SU-DHL-6 (cell line): ENCODE results near the gene ANAPC10.

Source experiments
- EZH2phosphoT487 ChIP-seq: fragments of 200-600 bp; sonication (generic), shearing (Covaris generic); conservative IDR thresholded peaks from 2 replicates; pipeline ENCODE4 v1.6.1; 2018; ENCODE audit warnings: mild to moderate bottlenecking, antibody characterized with exemption, low read length, moderate library complexity, mixed read lengths
- TF ChIP-seq, protein P1 (sequence below): fragments of 200-600 bp; sonication (generic); IDR thresholded peaks from one replicate; pipeline ENCODE4 v1.5.1; 2017; ENCODE audit warnings: antibody characterized with exemption, mild to moderate bottlenecking, low read length, moderate library complexity; ENCODE audit not compliant: insufficient read depth, poor library complexity, severe bottlenecking

DNA sequence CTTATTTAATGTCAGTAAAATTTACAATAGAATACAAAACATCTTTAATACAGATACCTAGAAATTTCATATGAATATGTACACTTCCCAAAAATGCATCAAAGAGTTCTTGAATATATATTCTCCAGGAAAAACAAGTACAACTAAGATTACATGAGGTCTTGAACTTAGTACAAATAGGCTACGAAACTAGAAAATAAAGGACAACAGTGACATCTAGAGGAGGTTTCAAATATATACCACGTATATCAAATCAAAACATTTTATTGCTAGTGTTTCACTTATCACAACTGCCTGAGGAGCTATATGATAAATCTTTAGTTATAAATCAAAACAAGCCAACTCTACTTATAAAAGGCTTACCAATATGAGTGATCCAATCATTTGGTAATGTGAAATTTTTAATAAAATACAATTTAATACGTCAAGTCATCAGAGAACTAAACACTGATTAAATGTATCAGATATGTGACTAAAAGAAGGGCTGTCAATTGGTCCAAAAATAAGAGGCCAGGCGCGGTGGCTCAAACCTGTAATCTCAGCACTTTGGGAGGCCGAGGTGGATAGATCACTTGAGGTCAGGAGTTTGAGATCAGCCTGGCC is 36.6 kb downstream of the ANAPC10 start:
- TF ChIP-seq, protein P1, sequence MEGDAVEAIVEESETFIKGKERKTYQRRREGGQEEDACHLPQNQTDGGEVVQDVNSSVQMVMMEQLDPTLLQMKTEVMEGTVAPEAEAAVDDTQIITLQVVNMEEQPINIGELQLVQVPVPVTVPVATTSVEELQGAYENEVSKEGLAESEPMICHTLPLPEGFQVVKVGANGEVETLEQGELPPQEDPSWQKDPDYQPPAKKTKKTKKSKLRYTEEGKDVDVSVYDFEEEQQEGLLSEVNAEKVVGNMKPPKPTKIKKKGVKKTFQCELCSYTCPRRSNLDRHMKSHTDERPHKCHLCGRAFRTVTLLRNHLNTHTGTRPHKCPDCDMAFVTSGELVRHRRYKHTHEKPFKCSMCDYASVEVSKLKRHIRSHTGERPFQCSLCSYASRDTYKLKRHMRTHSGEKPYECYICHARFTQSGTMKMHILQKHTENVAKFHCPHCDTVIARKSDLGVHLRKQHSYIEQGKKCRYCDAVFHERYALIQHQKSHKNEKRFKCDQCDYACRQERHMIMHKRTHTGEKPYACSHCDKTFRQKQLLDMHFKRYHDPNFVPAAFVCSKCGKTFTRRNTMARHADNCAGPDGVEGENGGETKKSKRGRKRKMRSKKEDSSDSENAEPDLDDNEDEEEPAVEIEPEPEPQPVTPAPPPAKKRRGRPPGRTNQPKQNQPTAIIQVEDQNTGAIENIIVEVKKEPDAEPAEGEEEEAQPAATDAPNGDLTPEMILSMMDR = peak; percentile 35
- TF ChIP-seq EZH2phosphoT487 = no peak
